Loucy (cell line): Measurements from ENCODE around the gene SNX12.
A peak's percentile ranks its signal among the peaks of the same experiment; 100 is the strongest.

Experiments
- H2AFZ ChIP-seq: fragments of 200-600 bp; sonication (generic); 2 replicates; pipeline ENCODE4 v1.6.0; 2016; ENCODE audit warnings: antibody characterized with exemption, mild to moderate bottlenecking, low read length, moderate library complexity
- H3F3A ChIP-seq: fragments of 200-600 bp; 2 replicates; pipeline ENCODE4 v1.6.0; 2016; ENCODE audit warnings: antibody characterized with exemption, low read depth, mild to moderate bottlenecking
- H3K27me3 ChIP-seq: fragments of 200-600 bp; sonication (generic); 2 replicates; pipeline ENCODE4 v1.6.1; 2014; ENCODE audit warnings: low read length, mild to moderate bottlenecking; ENCODE audit not compliant: insufficient read depth, poor library complexity, severe bottlenecking
- H3K36me3 ChIP-seq: fragments of 200-600 bp; sonication (generic); 2 replicates; pipeline ENCODE4 v1.6.1; 2016; ENCODE audit warnings: low read length; ENCODE audit not compliant: insufficient read depth
- H3K4me1 ChIP-seq: fragments of 200-600 bp; sonication (generic); 2 replicates; pipeline ENCODE4 v1.5.1; 2014; ENCODE audit warnings: low read length, mild to moderate bottlenecking; ENCODE audit not compliant: insufficient read depth, poor library complexity, severe bottlenecking
- H3K4me2 ChIP-seq: fragments of 200-600 bp; sonication (generic); 2 replicates; pipeline ENCODE4 v1.6.0; 2014; ENCODE audit warnings: antibody characterized with exemption, low read length, low read depth, mild to moderate bottlenecking; ENCODE audit not compliant: poor library complexity, severe bottlenecking
- H3K4me3 ChIP-seq: fragments of 200-600 bp; sonication (generic); 2 replicates; pipeline ENCODE4 v1.5.1; 2014; ENCODE audit warnings: low read length, mild to moderate bottlenecking, mixed read lengths; ENCODE audit not compliant: poor library complexity, severe bottlenecking
- H3K79me2 ChIP-seq: fragments of 200-600 bp; sonication (generic); 2 replicates; pipeline ENCODE4 v1.6.1; 2014; ENCODE audit warnings: low read length; ENCODE audit not compliant: insufficient read depth
- H3K9ac ChIP-seq: fragments of 200-600 bp; sonication (generic); 2 replicates; pipeline ENCODE4 v1.6.0; 2014; ENCODE audit warnings: mild to moderate bottlenecking, low read depth, low read length, moderate library complexity; ENCODE audit not compliant: poor library complexity, severe bottlenecking
- H3K9me2 ChIP-seq: fragments of 200-600 bp; sonication (generic); replicated peaks from 2 replicates; pipeline ENCODE4 v1.6.1; 2016; ENCODE audit warnings: low read depth, low read length, mixed read lengths
- H3K9me3 ChIP-seq: fragments of 200-600 bp; sonication (generic); 2 replicates; pipeline ENCODE4 v1.6.1; 2014; ENCODE audit warnings: mild to moderate bottlenecking, antibody characterized with exemption, low read length, low read depth; ENCODE audit not compliant: insufficient read depth
- H4K20me1 ChIP-seq: fragments of 200-600 bp; sonication (generic); 2 replicates; pipeline ENCODE4 v1.6.0; 2014; ENCODE audit warnings: antibody characterized with exemption, low read length, mild to moderate bottlenecking; ENCODE audit not compliant: insufficient read depth, poor library complexity, severe bottlenecking
- EZH2phosphoT487 ChIP-seq: fragments of 200-600 bp; IDR thresholded peaks from 2 replicates; pipeline ENCODE4 v1.6.1; 2018; ENCODE audit warnings: antibody characterized with exemption, mild to moderate bottlenecking, moderate library complexity, borderline replicate concordance
- TF ChIP-seq, protein P1 (sequence below): fragments of 200-600 bp; sonication (generic); conservative IDR thresholded peaks from 2 replicates; pipeline ENCODE4 v1.5.1; 2014; ENCODE audit warnings: mild to moderate bottlenecking, antibody characterized with exemption, low read length

The SNX12 gene

DNA sequence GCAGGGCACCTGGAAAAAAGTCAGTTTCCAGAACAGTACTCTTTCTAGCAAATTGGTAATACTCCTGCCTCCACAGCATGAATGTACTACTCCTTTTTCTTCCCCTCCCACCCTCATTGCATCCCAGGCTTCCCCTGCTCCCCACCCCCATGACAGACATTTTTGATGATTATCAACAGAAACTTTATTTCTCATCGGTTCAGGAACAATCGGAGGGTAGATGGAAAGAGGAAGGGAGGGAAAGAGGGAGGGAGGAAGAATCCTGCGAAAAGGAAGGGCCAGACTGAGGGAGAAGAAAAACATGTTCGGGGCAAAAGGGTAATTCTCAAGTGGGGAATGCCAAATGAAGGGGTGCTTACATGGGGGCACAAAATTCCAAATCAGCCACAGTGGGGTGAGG, 39.1 kb upstream of the SNX12 start:
- H3K9me3 ChIP-seq = no peaks in the 10 kb centered on the region
- H3K9me2 ChIP-seq = no peaks in the 10 kb centered on the region
- H3K79me2 ChIP-seq = peaks cover 73% of the 10 kb centered on the region
- TF ChIP-seq, protein P1, sequence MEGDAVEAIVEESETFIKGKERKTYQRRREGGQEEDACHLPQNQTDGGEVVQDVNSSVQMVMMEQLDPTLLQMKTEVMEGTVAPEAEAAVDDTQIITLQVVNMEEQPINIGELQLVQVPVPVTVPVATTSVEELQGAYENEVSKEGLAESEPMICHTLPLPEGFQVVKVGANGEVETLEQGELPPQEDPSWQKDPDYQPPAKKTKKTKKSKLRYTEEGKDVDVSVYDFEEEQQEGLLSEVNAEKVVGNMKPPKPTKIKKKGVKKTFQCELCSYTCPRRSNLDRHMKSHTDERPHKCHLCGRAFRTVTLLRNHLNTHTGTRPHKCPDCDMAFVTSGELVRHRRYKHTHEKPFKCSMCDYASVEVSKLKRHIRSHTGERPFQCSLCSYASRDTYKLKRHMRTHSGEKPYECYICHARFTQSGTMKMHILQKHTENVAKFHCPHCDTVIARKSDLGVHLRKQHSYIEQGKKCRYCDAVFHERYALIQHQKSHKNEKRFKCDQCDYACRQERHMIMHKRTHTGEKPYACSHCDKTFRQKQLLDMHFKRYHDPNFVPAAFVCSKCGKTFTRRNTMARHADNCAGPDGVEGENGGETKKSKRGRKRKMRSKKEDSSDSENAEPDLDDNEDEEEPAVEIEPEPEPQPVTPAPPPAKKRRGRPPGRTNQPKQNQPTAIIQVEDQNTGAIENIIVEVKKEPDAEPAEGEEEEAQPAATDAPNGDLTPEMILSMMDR = no peak
- TF ChIP-seq EZH2phosphoT487 = no peak
- peaks cover 49% of the 10 kb centered on the region for H3K4me1 ChIP-seq
- H4K20me1 ChIP-seq = no peaks in the 10 kb centered on the region
- H3F3A ChIP-seq = peaks cover 12% of the 10 kb centered on the region
- peak overlapping the region; percentile 100 for H3K4me2 ChIP-seq
- H3K27me3 ChIP-seq = no peaks in the 10 kb centered on the region
- no peak overlapping the region for H2AFZ ChIP-seq
- peak overlapping the region; percentile 96 for H3K4me3 ChIP-seq
- H3K36me3 ChIP-seq = no peaks in the 10 kb centered on the region
- H3K9ac ChIP-seq = peak overlapping the region; percentile 100

DNA sequence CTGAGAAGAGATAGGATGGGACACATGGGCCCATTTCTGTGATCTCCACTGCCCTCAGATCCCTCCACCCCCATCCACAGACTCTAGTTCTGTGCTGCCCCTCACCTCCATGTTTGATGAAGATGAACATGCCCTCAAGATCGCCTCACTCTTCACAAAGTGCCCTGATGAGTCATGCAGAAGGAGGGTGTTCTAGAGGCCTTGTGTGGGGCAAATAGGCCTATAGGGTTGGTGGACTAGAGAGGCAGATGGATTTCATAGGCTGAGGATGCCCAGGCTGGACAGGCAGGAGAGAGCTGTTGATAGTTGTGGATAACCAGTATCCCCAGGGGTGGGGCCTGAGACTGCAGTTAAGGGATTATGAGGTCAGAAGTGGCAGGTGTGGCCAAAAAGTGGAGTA, 38.3 kb upstream of the SNX12 start, which contains the start of gene CXorf65:
Gene CXorf65 (minus strand): TSS at position 314 of the 400 bp plus-strand sequence. CDS start 184 bp downstream, at position 130.
- Histone ChIP-seq H2AFZ (no peak within 1 kb of the TSS), H3K4me2 (peak within 1 kb of the TSS; percentile 100), H3K27me3 (no peaks in the 10 kb centered on the region), H3K36me3 (no peaks in the 10 kb centered on the region), H3K9me3 (no peaks in the 10 kb centered on the region), H3K9ac (peak within 1 kb of the TSS; percentile 100), H3K9me2 (no peaks in the 10 kb centered on the region), H3K79me2 (peaks cover 74% of the 10 kb centered on the region), H3F3A (peaks cover 11% of the 10 kb centered on the region), H3K4me1 (peaks cover 53% of the 10 kb centered on the region), H3K4me3 (peak within 1 kb of the TSS; percentile 96), H4K20me1 (no peaks in the 10 kb centered on the region)
- no peak for TF ChIP-seq EZH2phosphoT487
- TF ChIP-seq, protein P1 = no peak

DNA sequence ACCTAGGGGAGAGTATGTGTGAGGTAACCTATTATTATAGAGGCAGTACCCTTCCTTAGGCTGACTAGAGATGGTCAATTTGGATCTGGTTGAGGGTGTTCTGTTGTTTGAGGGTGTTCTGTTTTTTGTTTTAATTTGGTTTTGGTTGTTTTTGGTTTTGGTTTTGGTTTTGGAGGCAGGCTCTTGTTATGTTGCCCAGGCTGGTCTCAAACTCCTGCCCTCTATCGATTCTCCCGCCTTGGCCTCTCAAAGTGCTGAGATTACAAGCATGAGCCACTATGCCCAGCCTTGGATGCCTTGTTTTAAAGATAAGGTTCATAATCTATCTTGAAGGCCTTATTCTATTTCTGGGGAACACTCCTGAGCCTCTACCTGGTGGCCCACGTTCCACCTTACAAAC, 37.5 kb upstream of the SNX12 start:
- Histone ChIP-seq H3K36me3 (no peaks in the 10 kb centered on the region), H3K4me1 (peaks cover 61% of the 10 kb centered on the region), H3K4me3 (peak overlapping the region; percentile 96), H3K4me2 (peak overlapping the region; percentile 100), H3F3A (peaks cover 11% of the 10 kb centered on the region), H3K9me3 (no peaks in the 10 kb centered on the region), H4K20me1 (no peaks in the 10 kb centered on the region), H3K9ac (peak overlapping the region; percentile 100), H3K79me2 (peaks cover 70% of the 10 kb centered on the region), H2AFZ (no peak overlapping the region), H3K27me3 (no peaks in the 10 kb centered on the region), H3K9me2 (no peaks in the 10 kb centered on the region)
- TF ChIP-seq, protein P1 = no peak
- no peak for TF ChIP-seq EZH2phosphoT487
